Endothelial cell of umbilical vein (primary cell): ENCODE measurements around the gene MPND. TPM values are rescaled to one million over a fixed set of nuclear protein-coding genes. Genes with fewer than 3 reads are reported as not detected.

Experiments
- BruUV-seq: library from RNA; stranded (reverse); fragments of 400-500 nt; replicated peaks from 2 replicates; lab custom pipeline; 2021; lab: Mats Ljungman, UMichigan
- CTCF ChIA-PET: fragments of 300-600, 350-600 bp; sonication (Branson Sonifier 250); formaldehyde crosslinking; loops from one replicate; lab custom pipeline; 2021; ENCODE audit warnings: antibody characterized with exemption, inconsistent platforms; lab: Charles Lee
- POLR2A ChIA-PET: fragments of 300-600, 350-600 bp; sonication (Branson Sonifier 250); formaldehyde crosslinking; loops from one replicate; lab custom pipeline; 2021; ENCODE audit warnings: antibody characterized with exemption, inconsistent platforms; lab: Charles Lee
- DNase-seq: peaks from one replicate; pipeline ENCODE4 v3.0.0-alpha.2; 2011; ENCODE audit warnings: low read depth, low spot score
- FAIRE-seq: peaks from 2 replicates; lab custom pipeline; 2011; peaks lifted over from hg19 to GRCh38; lab: Jason Lieb, UNC
- H2AFZ ChIP-seq: 2 replicates; pipeline ENCODE4 v1.6.0; 2012; ENCODE audit warnings: low read depth, low read length, control low read depth, inconsistent platforms
- H3K27ac ChIP-seq: 2 replicates; pipeline ENCODE4 v1.5.1; 2011; ENCODE audit warnings: low read depth, mild to moderate bottlenecking, control low read depth, low read length, moderate library complexity; ENCODE audit not compliant: insufficient read depth
- H3K27me3 ChIP-seq, 2 experiments: 2 replicates each; pipeline versions ENCODE4 v1.6.0 to v1.6.1; 2011; ENCODE audit warnings: low read length in 2 of 2, mixed read lengths in 1 of 2; ENCODE audit not compliant: control insufficient read depth in 2 of 2, insufficient read depth in 2 of 2
- H3K36me3 ChIP-seq, 2 experiments: 2 replicates in 1 of 2; 3 replicates in 1 of 2; pipeline ENCODE4 v1.5.1; 2011; ENCODE audit warnings: low read length in 2 of 2, mild to moderate bottlenecking in 1 of 2, moderate library complexity in 1 of 2; ENCODE audit not compliant: control insufficient read depth in 2 of 2, insufficient read depth in 2 of 2; ENCODE audit errors: extremely low read depth in 1 of 2
- H3K4me1 ChIP-seq: 3 replicates; pipeline ENCODE4 v1.5.1; 2011; ENCODE audit warnings: mild to moderate bottlenecking, low read length; ENCODE audit not compliant: control insufficient read depth, insufficient read depth; ENCODE audit errors: extremely low read depth
- H3K4me2 ChIP-seq: 2 replicates; pipeline ENCODE4 v1.6.1; 2011; ENCODE audit warnings: low read length, control low read depth, mixed read lengths; ENCODE audit not compliant: insufficient read depth
- H3K4me3 ChIP-seq, 3 experiments: fragments of 200-600 bp in 1 of 3; sonication (generic), shearing (Covaris generic) in 1 of 3; replicated peaks in 1 of 3; 2 replicates each; pipeline ENCODE4 v1.5.1; 2011 to 2016; ENCODE audit warnings: control low read depth in 3 of 3, low read length in 3 of 3, mild to moderate bottlenecking in 2 of 3, inconsistent platforms in 1 of 3, low read depth in 1 of 3, moderate library complexity in 1 of 3; ENCODE audit not compliant: insufficient read depth in 1 of 3
- H3K79me2 ChIP-seq: 2 replicates; pipeline ENCODE4 v1.6.0; 2012; ENCODE audit warnings: low read length, inconsistent platforms; ENCODE audit not compliant: control insufficient read depth, insufficient read depth
- H3K9ac ChIP-seq: replicated peaks from 2 replicates; pipeline ENCODE3; 2011; ENCODE audit warnings: low read length, control low read depth; ENCODE audit not compliant: insufficient read depth; ENCODE audit errors: extremely low read depth
- H3K9me1 ChIP-seq: replicated peaks from 3 replicates; pipeline ENCODE4 v1.6.0; 2011; ENCODE audit warnings: mild to moderate bottlenecking, low read length; ENCODE audit not compliant: control insufficient read depth, insufficient read depth; ENCODE audit errors: extremely low read depth
- H3K9me3 ChIP-seq: replicated peaks from 2 replicates; pipeline ENCODE4 v1.5.1; 2012; ENCODE audit warnings: low read length, inconsistent platforms; ENCODE audit not compliant: control insufficient read depth, insufficient read depth
- H4K20me1 ChIP-seq: replicated peaks from 2 replicates; pipeline ENCODE3; 2011; ENCODE audit warnings: mild to moderate bottlenecking, low read length; ENCODE audit not compliant: control insufficient read depth, insufficient read depth; ENCODE audit errors: extremely low read depth
- CTCF ChIP-seq, 2 donors: IDR thresholded peaks; 1 replicate in 1 of 2; 2 replicates in 1 of 2; pipeline ENCODE4 v1.5.1; 2011; ENCODE audit warnings: low read length in 2 of 2, mild to moderate bottlenecking in 2 of 2, moderate library complexity in 2 of 2, control low read depth in 1 of 2, inconsistent platforms in 1 of 2, low read depth in 1 of 2; ENCODE audit not compliant: insufficient read depth in 1 of 2; ENCODE audit errors: extremely low read depth in 1 of 2
- EZH2 ChIP-seq: IDR thresholded peaks from 2 replicates; pipeline ENCODE4 v1.6.1; 2012; ENCODE audit warnings: borderline replicate concordance, low read depth, mild to moderate bottlenecking, moderate library complexity, low read length, inconsistent platforms; ENCODE audit not compliant: severe bottlenecking
- FOS ChIP-seq: IDR thresholded peaks from 2 replicates; pipeline ENCODE4 v1.6.1; 2011; ENCODE audit warnings: mild to moderate bottlenecking, low read length, moderate library complexity, borderline replicate concordance; ENCODE audit not compliant: insufficient read depth
- GATA2 ChIP-seq: IDR thresholded peaks from 2 replicates; pipeline ENCODE4 v1.7.0; 2011; ENCODE audit warnings: low read depth, mild to moderate bottlenecking, moderate library complexity, mixed read lengths, low read length; ENCODE audit not compliant: insufficient read length, insufficient read depth
- JUN ChIP-seq: IDR thresholded peaks from 2 replicates; pipeline ENCODE4 v1.6.1; 2011; ENCODE audit warnings: borderline replicate concordance, low read depth; ENCODE audit not compliant: insufficient read length, insufficient read depth
- MAX ChIP-seq: IDR thresholded peaks from 2 replicates; pipeline ENCODE4 v1.6.1; 2011; ENCODE audit not compliant: insufficient read depth, insufficient read length
- MYC ChIP-seq: IDR thresholded peaks from one replicate; pipeline ENCODE4 v1.6.1; 2011; ENCODE audit warnings: mild to moderate bottlenecking, low read depth, low read length
- POLR2A ChIP-seq: IDR thresholded peaks from 2 replicates; pipeline ENCODE4 v1.6.1; 2012; ENCODE audit warnings: low read depth, mild to moderate bottlenecking, control low read depth, low read length
- POLR2AphosphoS5 ChIP-seq: IDR thresholded peaks from 2 replicates; pipeline ENCODE4 v1.6.1; 2012; ENCODE audit warnings: low read depth, mild to moderate bottlenecking, control low read depth, low read length, moderate library complexity; ENCODE audit not compliant: insufficient read depth
- dilution Hi-C: fragments of 300-500 bp; cut with MboI; formaldehyde crosslinking; loops from one replicate; pipeline ENCODE4 v1.15.0; 2019; ENCODE audit warnings: low sequenced_read_pairs; ENCODE audit not compliant: extremely low pct_ligation_motif_present
- intact Hi-C: fragments of 100-400 bp; cut with micrococcal nuclease; formaldehyde crosslinking; loops from one replicate; pipeline ENCODE4 v1.10.0; 2022
- polyA plus RNA-seq, 4 experiments: library from polyadenylated mRNA; depleted of rRNA in 3 of 4; stranded (reverse) in 3 of 4; unstranded in 1 of 4; fragments of >200 nt; gene quantifications; 2 replicates each; pipeline versions ENCODE4 v1.2.1 to v1.2.3, GENCODE V29; 2011 to 2012; ENCODE audit warnings: missing spikeins in 1 of 4
- total RNA-seq: library from RNA; stranded (reverse); gene quantifications from 2 replicates; pipeline ENCODE4 v1.2.3, GENCODE V29; 2021

Gene MPND
- total and polyA plus RNA-seq, 2 donors (not counting 3 experiments of a cell fraction or from before 2014, with no cell fraction given): 14.8 to 21.1 TPM

GRCh38 chr19:4388337-4389063 lies 45.1 kb downstream of the MPND start:
- TF ChIP-seq MAX (no peak), JUN (no peak), POLR2A (no peak), EZH2 (no peak), GATA2 (no peak), CTCF (IDR thresholded peaks at IDR 0.05; ENCODE audit: extremely low read depth in 1 of 2, insufficient read depth in 1 of 2, low read depth in 1 of 2, low read length in 2 of 2) (no peak), MYC (no peak), FOS (no peak), POLR2AphosphoS5 (no peak)
- ChIA-PET CTCF (interaction anchor here (0.9 to 7.9 kb wide), 6 partner anchors 10 to 36 kb away, joined by 3 to 105 read pairs (median 5); partner anchors contain the start of genes CHAF1A and SH3GL1), POLR2A (interaction anchor here (1.0 kb wide), 1 partner anchor 83 kb away, joined by 3 read pairs; no protein-coding TSS in a partner anchor)
- DNase-seq (no peak), FAIRE-seq (no peak)
- Histone ChIP-seq H3K4me1 (peaks cover 56% of the 10 kb centered on the region), H3K36me3 (peaks cover 3 to 18% of the 10 kb centered on the region in 2 experiments), H3K4me2 (no peak overlapping the region), H3K9me1 (no peaks in the 10 kb centered on the region), H4K20me1 (no peaks in the 10 kb centered on the region), H3K27me3 (no peaks in the 10 kb centered on the region), H2AFZ (no peak overlapping the region), H3K27ac (no peak overlapping the region), H3K9me3 (no peaks in the 10 kb centered on the region), H3K9ac (no peak overlapping the region), H3K4me3 (no peak overlapping the region), H3K79me2 (peaks cover 83% of the 10 kb centered on the region)
- BruUV-seq: no TSS peak
- intact Hi-C loops: no loop called here
- dilution Hi-C loops: no loop called here
